GM13976 (cell line): ENCODE data around the gene PPIF.
A peak's percentile ranks its signal among the peaks of the same experiment; 100 is the strongest.

Experiments used
- DNase-seq: peaks from one replicate; pipeline ENCODE4 v3.0.0; 2012; ENCODE audit warnings: low spot score
- in situ Hi-C: fragments of 300-500 bp; cut with MboI; formaldehyde crosslinking; loops from one replicate; pipeline ENCODE4 v1.12.0; 2022; ENCODE audit warnings: low sequenced_read_pairs, mixed read lengths, inconsistent platforms; ENCODE audit not compliant: unreplicated experiment
- TF ChIP-seq, protein P1 (sequence below): IDR thresholded peaks from 2 replicates; pipeline ENCODE4 v1.5.1; 2012; ENCODE audit warnings: borderline replicate concordance, mild to moderate bottlenecking; ENCODE audit not compliant: insufficient read depth; ENCODE audit errors: extremely low read depth, missing control alignments, control extremely low read depth

Gene PPIF

DNA sequence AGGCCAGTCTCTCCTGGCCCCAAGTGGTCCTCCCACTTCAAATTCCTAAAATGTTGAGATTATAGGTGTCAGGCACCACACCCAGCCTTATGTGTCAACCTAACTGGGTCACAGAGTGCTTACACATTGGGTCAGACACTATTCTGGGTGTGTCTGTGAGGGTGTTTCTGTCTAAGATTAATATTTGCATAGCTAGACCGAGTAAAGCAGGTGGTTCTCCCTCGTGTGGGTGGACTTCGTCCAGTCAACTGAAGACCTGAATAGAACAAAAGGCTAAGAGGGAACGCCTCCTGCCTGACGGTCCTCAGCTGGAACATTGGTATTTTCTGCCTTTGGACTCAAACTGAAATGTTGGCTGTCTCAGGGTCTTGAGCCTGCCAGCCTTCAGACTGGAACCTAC, 11.5 kb downstream of the PPIF start:
- in situ Hi-C loops: no loop called here
- TF ChIP-seq, protein P1, sequence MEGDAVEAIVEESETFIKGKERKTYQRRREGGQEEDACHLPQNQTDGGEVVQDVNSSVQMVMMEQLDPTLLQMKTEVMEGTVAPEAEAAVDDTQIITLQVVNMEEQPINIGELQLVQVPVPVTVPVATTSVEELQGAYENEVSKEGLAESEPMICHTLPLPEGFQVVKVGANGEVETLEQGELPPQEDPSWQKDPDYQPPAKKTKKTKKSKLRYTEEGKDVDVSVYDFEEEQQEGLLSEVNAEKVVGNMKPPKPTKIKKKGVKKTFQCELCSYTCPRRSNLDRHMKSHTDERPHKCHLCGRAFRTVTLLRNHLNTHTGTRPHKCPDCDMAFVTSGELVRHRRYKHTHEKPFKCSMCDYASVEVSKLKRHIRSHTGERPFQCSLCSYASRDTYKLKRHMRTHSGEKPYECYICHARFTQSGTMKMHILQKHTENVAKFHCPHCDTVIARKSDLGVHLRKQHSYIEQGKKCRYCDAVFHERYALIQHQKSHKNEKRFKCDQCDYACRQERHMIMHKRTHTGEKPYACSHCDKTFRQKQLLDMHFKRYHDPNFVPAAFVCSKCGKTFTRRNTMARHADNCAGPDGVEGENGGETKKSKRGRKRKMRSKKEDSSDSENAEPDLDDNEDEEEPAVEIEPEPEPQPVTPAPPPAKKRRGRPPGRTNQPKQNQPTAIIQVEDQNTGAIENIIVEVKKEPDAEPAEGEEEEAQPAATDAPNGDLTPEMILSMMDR: no peak
- peak; percentile 37 for DNase-seq

DNA sequence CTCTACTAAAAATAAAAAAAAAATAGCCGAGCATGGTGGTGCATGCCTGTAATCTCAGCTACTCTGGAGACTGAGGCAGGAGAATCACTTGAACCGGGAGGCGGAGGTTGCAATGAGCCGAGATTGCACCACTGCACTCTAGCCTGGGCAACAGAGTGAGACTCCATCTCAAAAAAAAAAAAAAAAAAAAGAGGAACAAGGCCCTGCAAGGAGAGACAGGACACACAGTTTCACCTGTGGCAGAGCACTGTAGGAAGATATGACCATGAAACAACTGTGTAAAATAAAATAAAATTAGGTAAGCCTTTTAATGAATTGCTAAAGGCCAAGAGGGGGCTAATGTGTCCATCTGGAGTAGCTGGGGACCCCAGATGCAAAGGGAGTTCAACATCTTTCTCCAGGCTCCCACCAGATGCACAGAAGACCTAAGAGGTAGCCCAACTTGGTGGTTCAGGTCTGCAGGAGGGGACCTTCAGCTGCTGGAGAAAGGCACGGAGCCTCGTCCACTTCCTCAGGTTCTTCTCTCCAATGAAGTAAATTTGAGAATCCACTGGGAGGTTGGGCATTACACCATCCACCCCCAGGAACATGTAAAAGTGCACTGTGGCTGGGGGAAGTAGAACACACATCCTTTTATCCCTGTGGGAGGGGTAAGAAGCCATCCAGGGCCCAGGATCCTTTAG, 12.7 kb downstream of the PPIF start:
- in situ Hi-C loops: no loop called here
- TF ChIP-seq, protein P1: no peak
- no peak for DNase-seq

DNA sequence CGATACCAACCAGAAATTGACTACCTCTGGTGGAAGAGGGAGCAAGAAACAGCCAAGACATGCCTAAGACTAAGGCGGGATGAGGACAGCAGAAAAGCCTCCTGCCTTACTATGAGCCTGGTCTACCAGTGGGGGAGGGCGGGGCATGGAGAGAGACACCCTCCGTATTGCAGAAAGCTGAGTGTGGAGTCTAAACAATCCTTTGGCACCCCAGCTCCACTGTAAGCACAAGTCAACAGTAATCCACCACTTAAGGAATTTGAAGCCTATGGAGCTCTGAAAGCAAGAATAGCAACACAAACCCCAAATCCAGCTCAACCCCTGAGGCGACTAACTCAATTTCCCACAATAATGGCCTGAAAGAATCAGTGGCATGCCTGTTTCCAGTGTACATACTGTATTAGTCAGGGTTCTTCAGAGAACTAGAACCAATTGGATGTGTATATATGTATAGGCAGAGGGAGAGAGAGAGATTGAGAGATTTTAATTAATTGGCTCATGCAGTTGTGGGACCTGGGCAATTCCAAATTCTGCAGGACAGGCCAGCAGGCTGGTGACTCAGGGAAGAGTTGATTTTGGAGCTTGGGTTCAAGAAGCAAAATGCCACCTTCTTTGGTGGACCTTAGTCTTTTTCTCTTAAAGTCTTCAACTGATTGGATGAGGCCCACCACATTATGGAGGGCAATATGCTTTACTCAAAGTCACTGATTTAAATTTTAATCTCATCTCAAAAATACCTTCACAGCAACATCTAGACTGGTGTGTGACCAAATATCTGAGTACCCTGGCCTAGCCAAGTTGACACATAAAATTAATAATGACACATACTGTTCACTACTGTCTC, 13.5 kb downstream of the PPIF start:
- in situ Hi-C loops: no loop called here
- no peak for DNase-seq
- TF ChIP-seq, protein P1: no peak

DNA sequence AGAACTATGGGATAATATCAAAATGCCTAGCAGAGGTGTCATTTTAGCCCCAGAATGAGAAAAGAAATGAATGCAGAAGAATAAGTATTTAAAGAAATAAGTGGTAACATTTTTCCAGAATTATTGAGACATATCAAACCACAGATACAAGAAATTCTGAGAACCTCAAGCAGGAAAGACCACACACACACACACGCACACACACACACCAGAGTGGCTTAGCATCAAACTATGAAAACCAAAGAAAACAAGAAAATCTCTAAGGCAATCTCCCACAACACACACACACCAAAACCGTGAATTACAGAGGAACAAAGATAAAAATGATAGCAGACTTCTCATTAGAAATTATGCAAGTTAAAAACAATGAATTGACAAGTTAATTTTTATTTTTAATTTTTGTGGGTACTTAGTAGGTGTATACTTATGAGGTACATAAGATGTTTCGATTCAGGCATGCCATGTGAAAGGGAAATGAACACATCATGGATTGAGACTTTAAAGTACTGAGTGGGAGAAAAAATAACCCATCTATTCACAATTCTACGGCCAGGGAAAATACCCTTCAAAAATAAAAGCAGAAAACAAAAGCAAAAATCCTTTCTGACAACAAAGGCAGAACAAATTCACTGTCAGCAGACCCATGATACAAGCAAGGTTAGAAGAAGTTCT, 14.6 kb downstream of the PPIF start:
- DNase-seq: peak; percentile 12
- in situ Hi-C loops: no loop called here
- TF ChIP-seq, protein P1: no peak

DNA sequence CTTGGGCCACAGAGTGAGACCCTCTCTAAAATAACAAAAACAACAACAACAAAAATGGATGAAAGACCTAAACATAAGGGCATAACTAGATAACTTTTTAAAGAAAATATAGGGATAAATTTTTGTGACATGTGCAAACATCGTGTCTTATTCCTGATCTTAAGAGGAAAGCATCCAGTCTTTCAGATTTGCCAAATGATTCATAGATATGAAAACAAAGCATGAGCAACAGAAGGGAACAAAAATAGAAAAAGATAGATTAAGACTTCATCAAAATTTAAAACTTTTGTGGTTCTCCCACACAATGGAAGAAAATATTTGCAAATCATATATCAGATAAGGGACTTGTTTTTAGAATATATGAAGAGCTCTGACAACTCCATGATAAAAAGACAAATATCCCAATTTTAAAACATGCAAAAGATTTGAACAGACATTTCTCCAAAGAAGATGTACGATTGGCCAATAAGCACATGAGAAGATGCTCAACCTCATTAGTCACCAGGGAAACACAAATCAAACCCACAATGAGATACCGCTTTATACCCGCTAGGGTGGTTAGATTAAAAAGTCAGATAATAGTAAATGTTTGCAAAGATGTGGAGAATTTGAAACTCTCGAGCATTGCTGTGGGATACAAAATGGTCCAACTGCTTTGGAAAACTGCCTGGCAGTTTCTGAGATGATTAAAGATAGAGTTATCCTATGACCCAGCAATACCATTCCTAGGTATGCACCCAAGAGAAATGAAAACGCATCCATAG, 20.3 kb downstream of the PPIF start:
- in situ Hi-C loops: no loop called here
- DNase-seq: no peak
- TF ChIP-seq, protein P1: no peak

DNA sequence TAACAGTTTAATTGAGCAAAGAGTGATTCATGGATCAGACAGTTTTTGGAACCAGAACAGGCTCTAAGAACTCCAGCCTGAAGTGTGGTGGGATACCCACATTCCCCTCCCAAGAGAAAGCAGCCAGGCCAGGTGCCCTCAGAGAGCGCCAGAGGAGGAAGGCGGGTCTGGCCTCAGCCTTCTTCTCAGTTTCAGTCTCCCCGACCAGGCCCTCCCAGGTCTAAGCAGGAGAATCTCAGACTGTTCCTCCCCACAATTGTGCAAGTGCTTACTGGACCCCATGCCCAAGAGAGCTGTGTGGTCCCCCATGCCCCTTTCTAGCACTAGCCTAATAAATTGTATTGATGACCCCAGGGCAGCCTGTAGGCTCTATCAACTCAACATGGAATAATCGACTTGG, 25.6 kb downstream of the PPIF start:
- in situ Hi-C loops: no loop called here
- TF ChIP-seq, protein P1: no peak

More for the DNA sequence above, 25.6 kb downstream of the PPIF start:
- no peak for DNase-seq
